Measurements from ENCODE around the gene UPK1B.

UPK1B gene

GRCh38 chr3:119194237-119195150 is 21.1 kb downstream of the UPK1B start:
- no peak for DNase-seq
- H3K36me3 ChIP-seq (replicated peaks; ENCODE audit: insufficient read depth, low read length) = no peaks in the 10 kb centered on the region
- H3K27ac ChIP-seq (ENCODE audit: low read length) = no peak overlapping the region
- H3K9me2 ChIP-seq (replicated peaks; ENCODE audit: insufficient read depth, low read length) = no peaks in the 10 kb centered on the region
- no peaks in the 10 kb centered on the region for H3K4me1 ChIP-seq (ENCODE audit: low read length)
- no peak overlapping the region for H2AFZ ChIP-seq (ENCODE audit: low read length)
- no peak for TF ChIP-seq EZH2phosphoT487 (IDR thresholded peaks at IDR 0.05; ENCODE audit: low read length)
- TF ChIP-seq EZH2 (optimal IDR thresholded peaks at IDR 0.05; ENCODE audit: low read depth, low read length) = no peak
- TF ChIP-seq CTCF (IDR thresholded peaks at IDR 0.05; ENCODE audit: low read length) = no peak
- no peak overlapping the region for H3K4me3 ChIP-seq (ENCODE audit: low read length)
- no peaks in the 10 kb centered on the region for H3K79me2 ChIP-seq (ENCODE audit: low read length)
- no peaks in the 10 kb centered on the region for H3K27me3 ChIP-seq (replicated peaks; ENCODE audit: insufficient read depth, low read length)
- no peaks in the 10 kb centered on the region for H3K9me3 ChIP-seq (replicated peaks; ENCODE audit: insufficient read depth, low read length)
- no peaks in the 10 kb centered on the region for H3F3A ChIP-seq (ENCODE audit: insufficient read depth, low read length)
- no peak overlapping the region for H3K4me2 ChIP-seq (ENCODE audit: low read depth, low read length)
- no peak overlapping the region for H3K9ac ChIP-seq (ENCODE audit: low read length)
- H4K20me1 ChIP-seq (ENCODE audit: insufficient read depth, low read length) = no peaks in the 10 kb centered on the region

GRCh38 chr3:119195151-119195476 is 21.7 kb downstream of the UPK1B start:
- Histone ChIP-seq H3K27ac (ENCODE audit: low read length) (no peak overlapping the region), H2AFZ (ENCODE audit: low read length) (no peak overlapping the region), H3F3A (ENCODE audit: insufficient read depth, low read length) (no peaks in the 10 kb centered on the region), H3K9me3 (replicated peaks; ENCODE audit: insufficient read depth, low read length) (no peaks in the 10 kb centered on the region), H3K9me2 (replicated peaks; ENCODE audit: insufficient read depth, low read length) (no peaks in the 10 kb centered on the region), H3K4me1 (ENCODE audit: low read length) (no peaks in the 10 kb centered on the region), H3K36me3 (replicated peaks; ENCODE audit: insufficient read depth, low read length) (no peaks in the 10 kb centered on the region), H3K4me3 (ENCODE audit: low read length) (no peak overlapping the region), H3K4me2 (ENCODE audit: low read depth, low read length) (no peak overlapping the region), H3K27me3 (replicated peaks; ENCODE audit: insufficient read depth, low read length) (no peaks in the 10 kb centered on the region), H3K9ac (ENCODE audit: low read length) (no peak overlapping the region), H3K79me2 (ENCODE audit: low read length) (no peaks in the 10 kb centered on the region), H4K20me1 (ENCODE audit: insufficient read depth, low read length) (no peaks in the 10 kb centered on the region)
- DNase-seq = no peak
- TF ChIP-seq EZH2phosphoT487 (IDR thresholded peaks at IDR 0.05; ENCODE audit: low read length) (no peak), EZH2 (optimal IDR thresholded peaks at IDR 0.05; ENCODE audit: low read depth, low read length) (no peak), CTCF (IDR thresholded peaks at IDR 0.05; ENCODE audit: low read length) (no peak)

- Histone ChIP-seq H3K9me3 (replicated peaks; ENCODE audit: insufficient read depth, low read length) (no peaks in the 10 kb centered on the region), H3K79me2 (ENCODE audit: low read length) (no peaks in the 10 kb centered on the region), H3K9ac (ENCODE audit: low read length) (no peak overlapping the region), H4K20me1 (ENCODE audit: insufficient read depth, low read length) (no peaks in the 10 kb centered on the region), H2AFZ (ENCODE audit: low read length) (no peak overlapping the region), H3K4me2 (ENCODE audit: low read depth, low read length) (no peak overlapping the region), H3K4me3 (ENCODE audit: low read length) (no peak overlapping the region), H3K4me1 (ENCODE audit: low read length) (no peaks in the 10 kb centered on the region), H3K36me3 (replicated peaks; ENCODE audit: insufficient read depth, low read length) (no peaks in the 10 kb centered on the region), H3K9me2 (replicated peaks; ENCODE audit: insufficient read depth, low read length) (no peaks in the 10 kb centered on the region), H3K27ac (ENCODE audit: low read length) (no peak overlapping the region), H3K27me3 (replicated peaks; ENCODE audit: insufficient read depth, low read length) (no peaks in the 10 kb centered on the region), H3F3A (ENCODE audit: insufficient read depth, low read length) (no peaks in the 10 kb centered on the region)
- DNase-seq = no peak
- TF ChIP-seq CTCF (IDR thresholded peaks at IDR 0.05; ENCODE audit: low read length) = no peak
- no peak for TF ChIP-seq EZH2phosphoT487 (IDR thresholded peaks at IDR 0.05; ENCODE audit: low read length)
- no peak for TF ChIP-seq EZH2 (optimal IDR thresholded peaks at IDR 0.05; ENCODE audit: low read depth, low read length)
These were observed 22.5 kb downstream of the UPK1B start for GRCh38 chr3:119195911-119196310.

Measured in MM.1S (cell line).